WTC11 (cell line): ENCODE measurements around the gene DSE. TPM values are rescaled to one million over a fixed set of nuclear protein-coding genes. Genes with fewer than 3 reads are reported as not detected.

Experiments used
- ATAC-seq: fragments of 200-7000 bp; cut with Tn5 transposase; 2 replicates; pipeline ENCODE4 v1.10.0; 2021; ENCODE audit warnings: mild to moderate bottlenecking, moderate library complexity
- CTCF ChIA-PET: fragments of 300-600 bp; sonication (Branson Sonifier 250); formaldehyde crosslinking; loops from one replicate; lab custom pipeline; 2021; ENCODE audit warnings: antibody characterized with exemption; lab: Charles Lee
- POLR2A ChIA-PET: fragments of 350-600 bp; sonication (Branson Sonifier 250); formaldehyde crosslinking; loops from one replicate; lab custom pipeline; 2021; ENCODE audit warnings: antibody characterized with exemption; lab: Charles Lee
- DNase-seq: peaks from one replicate; pipeline ENCODE4 v3.0.0; 2021; ENCODE audit warnings: low spot score
- H3K27ac Mint-ChIP-seq: 2 replicates; pipeline ENCODE4 v1.8.0; 2021; ENCODE audit warnings: mixed read lengths
- H3K27me3 Mint-ChIP-seq: 2 replicates; pipeline ENCODE4 v1.8.0; 2021; ENCODE audit warnings: low read depth, mild to moderate bottlenecking, moderate library complexity, mixed read lengths
- H3K36me3 Mint-ChIP-seq: 2 replicates; pipeline ENCODE4 v1.8.0; 2021; ENCODE audit warnings: mixed read lengths
- H3K4me1 Mint-ChIP-seq: 2 replicates; pipeline ENCODE4 v1.8.0; 2022; ENCODE audit warnings: mixed read lengths
- H3K4me3 Mint-ChIP-seq: 2 replicates; pipeline ENCODE4 v1.8.0; 2021; ENCODE audit warnings: mild to moderate bottlenecking, moderate library complexity, mixed read lengths
- H3K9me3 Mint-ChIP-seq: 2 replicates; pipeline ENCODE4 v1.8.0; 2021; ENCODE audit warnings: mixed read lengths
- AR ChIP-seq: fragments of 250-450 bp; sonication (Bioruptor Pico); IDR thresholded peaks from 2 replicates; pipeline ENCODE4 v1.9.0; 2021; ENCODE audit warnings: mild to moderate bottlenecking
- ATF6 ChIP-seq: sonication (generic); formaldehyde crosslinking; IDR thresholded peaks from 2 replicates; pipeline ENCODE4 v1.8.1; 2023; ENCODE audit warnings: mild to moderate bottlenecking, missing genetic modification reagents
- ELF4 ChIP-seq: sonication (generic); formaldehyde crosslinking; IDR thresholded peaks from 2 replicates; pipeline ENCODE4 v1.8.1; 2022; ENCODE audit warnings: low read depth, mild to moderate bottlenecking, moderate library complexity, missing genetic modification reagents
- GABPB1 ChIP-seq: sonication (generic); formaldehyde crosslinking; IDR thresholded peaks from 2 replicates; pipeline ENCODE4 v1.8.1; 2023; ENCODE audit warnings: mild to moderate bottlenecking, missing genetic modification reagents
- HMGA2 ChIP-seq: fragments of 250-450 bp; sonication (Bioruptor Pico); IDR thresholded peaks from 2 replicates; pipeline ENCODE4 v1.4.0; 2021; ENCODE audit warnings: mild to moderate bottlenecking, moderate library complexity
- NR1H2 ChIP-seq: sonication (generic); formaldehyde crosslinking; IDR thresholded peaks from 2 replicates; pipeline ENCODE4 v1.9.0; 2021; ENCODE audit warnings: mild to moderate bottlenecking, moderate library complexity, missing genetic modification reagents
- OVOL2 ChIP-seq: fragments of 250-450 bp; sonication (Bioruptor Pico); IDR thresholded peaks from 2 replicates; pipeline ENCODE4 v1.9.0; 2021; ENCODE audit warnings: mild to moderate bottlenecking, borderline replicate concordance
- TEAD1 ChIP-seq: sonication (generic); formaldehyde crosslinking; IDR thresholded peaks from 2 replicates; pipeline ENCODE4 v1.8.0; 2022; ENCODE audit warnings: mild to moderate bottlenecking, missing genetic modification reagents
- USF1 ChIP-seq: sonication (generic); formaldehyde crosslinking; IDR thresholded peaks from 2 replicates; pipeline ENCODE4 v1.8.0; 2022; ENCODE audit warnings: mild to moderate bottlenecking, missing genetic modification reagents
- USF2 ChIP-seq: sonication (generic); formaldehyde crosslinking; IDR thresholded peaks from 2 replicates; pipeline ENCODE4 v1.8.1; 2023; ENCODE audit warnings: mild to moderate bottlenecking, missing genetic modification reagents, moderate library complexity
- ZNF317 ChIP-seq: sonication (generic); formaldehyde crosslinking; IDR thresholded peaks from 2 replicates; pipeline ENCODE4 v1.8.1; 2023; ENCODE audit warnings: low read depth, mild to moderate bottlenecking, moderate library complexity, missing genetic modification reagents, borderline replicate concordance
- ZNF512 ChIP-seq: sonication (generic); formaldehyde crosslinking; IDR thresholded peaks from 2 replicates; pipeline ENCODE4 v1.8.1; 2022; ENCODE audit warnings: missing genetic modification reagents, borderline replicate concordance
- ZNF671 ChIP-seq: fragments of 250-450 bp; sonication (Bioruptor Pico); IDR thresholded peaks from 2 replicates; pipeline ENCODE4 v1.8.0; 2021; ENCODE audit warnings: mild to moderate bottlenecking
- total RNA-seq: library from RNA; stranded (reverse); gene quantifications from 3 replicates; pipeline ENCODE4 v1.2.3, GENCODE V29; 2021
- TF ChIP-seq, protein P1 (sequence below): sonication (generic); formaldehyde crosslinking; IDR thresholded peaks from 2 replicates; pipeline ENCODE4 v1.8.1; 2023; ENCODE audit warnings: mild to moderate bottlenecking, missing genetic modification reagents
- TF ChIP-seq, protein P2 (sequence below): fragments of 250-450 bp; sonication (Bioruptor Pico); IDR thresholded peaks from 2 replicates; pipeline ENCODE4 v1.8.0; 2021; ENCODE audit warnings: mild to moderate bottlenecking
- TF ChIP-seq, protein P3 (sequence below): sonication (generic); formaldehyde crosslinking; conservative IDR thresholded peaks from 2 replicates; pipeline ENCODE4 v1.8.1; 2022; ENCODE audit warnings: mild to moderate bottlenecking, missing genetic modification reagents
- TF ChIP-seq, protein P4 (sequence below): sonication (generic); formaldehyde crosslinking; IDR thresholded peaks from 2 replicates; pipeline ENCODE4 v1.8.0; 2023; ENCODE audit warnings: missing genetic modification reagents, mild to moderate bottlenecking, borderline replicate concordance

Gene DSE
- total RNA-seq, 1 experiment from 2014 or later = 78.3 TPM

DNA sequence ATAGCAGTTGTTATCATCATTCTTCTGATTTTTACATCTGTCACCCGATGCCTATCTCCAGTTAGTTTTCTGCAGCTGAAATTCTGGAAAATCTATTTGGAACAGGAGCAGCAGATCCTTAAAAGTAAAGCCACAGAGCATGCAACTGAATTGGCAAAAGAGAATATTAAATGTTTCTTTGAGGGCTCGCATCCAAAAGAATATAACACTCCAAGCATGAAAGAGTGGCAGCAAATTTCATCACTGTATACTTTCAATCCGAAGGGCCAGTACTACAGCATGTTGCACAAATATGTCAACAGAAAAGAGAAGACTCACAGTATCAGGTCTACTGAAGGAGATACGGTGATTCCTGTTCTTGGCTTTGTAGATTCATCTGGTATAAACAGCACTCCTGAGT, 92.6 kb downstream of the DSE start:
- no peak overlapping the region for H3K4me3 Mint-ChIP-seq
- TF ChIP-seq ZNF317 (CRISPR knock-in tag) = no peak
- TF ChIP-seq AR (CRISPR knock-in tag) = no peak
- no peak for TF ChIP-seq USF2 (CRISPR knock-in tag)
- no peak for TF ChIP-seq GABPB1 (CRISPR knock-in tag)
- no peak for TF ChIP-seq ELF4 (CRISPR knock-in tag)
- no peak for TF ChIP-seq ZNF671 (CRISPR knock-in tag)
- TF ChIP-seq USF1 (CRISPR knock-in tag) = no peak
- no peak for TF ChIP-seq TEAD1
- TF ChIP-seq, protein P1, sequence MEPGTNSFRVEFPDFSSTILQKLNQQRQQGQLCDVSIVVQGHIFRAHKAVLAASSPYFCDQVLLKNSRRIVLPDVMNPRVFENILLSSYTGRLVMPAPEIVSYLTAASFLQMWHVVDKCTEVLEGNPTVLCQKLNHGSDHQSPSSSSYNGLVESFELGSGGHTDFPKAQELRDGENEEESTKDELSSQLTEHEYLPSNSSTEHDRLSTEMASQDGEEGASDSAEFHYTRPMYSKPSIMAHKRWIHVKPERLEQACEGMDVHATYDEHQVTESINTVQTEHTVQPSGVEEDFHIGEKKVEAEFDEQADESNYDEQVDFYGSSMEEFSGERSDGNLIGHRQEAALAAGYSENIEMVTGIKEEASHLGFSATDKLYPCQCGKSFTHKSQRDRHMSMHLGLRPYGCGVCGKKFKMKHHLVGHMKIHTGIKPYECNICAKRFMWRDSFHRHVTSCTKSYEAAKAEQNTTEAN (CRISPR knock-in tag) = no peak
- TF ChIP-seq, protein P2, sequence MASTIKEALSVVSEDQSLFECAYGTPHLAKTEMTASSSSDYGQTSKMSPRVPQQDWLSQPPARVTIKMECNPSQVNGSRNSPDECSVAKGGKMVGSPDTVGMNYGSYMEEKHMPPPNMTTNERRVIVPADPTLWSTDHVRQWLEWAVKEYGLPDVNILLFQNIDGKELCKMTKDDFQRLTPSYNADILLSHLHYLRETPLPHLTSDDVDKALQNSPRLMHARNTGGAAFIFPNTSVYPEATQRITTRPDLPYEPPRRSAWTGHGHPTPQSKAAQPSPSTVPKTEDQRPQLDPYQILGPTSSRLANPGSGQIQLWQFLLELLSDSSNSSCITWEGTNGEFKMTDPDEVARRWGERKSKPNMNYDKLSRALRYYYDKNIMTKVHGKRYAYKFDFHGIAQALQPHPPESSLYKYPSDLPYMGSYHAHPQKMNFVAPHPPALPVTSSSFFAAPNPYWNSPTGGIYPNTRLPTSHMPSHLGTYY (CRISPR knock-in tag) = no peak
- TF ChIP-seq ATF6 (CRISPR knock-in tag) = no peak
- no peak for TF ChIP-seq OVOL2 (CRISPR knock-in tag)
- TF ChIP-seq HMGA2 = no peak
- no peak for TF ChIP-seq NR1H2 (CRISPR knock-in tag)
- TF ChIP-seq, all 79 proteins: peak for 0
- no peaks in the 10 kb centered on the region for H3K36me3 Mint-ChIP-seq
- peaks cover 30% of the 10 kb centered on the region for H3K4me1 Mint-ChIP-seq
- CTCF ChIA-PET = interaction anchor here (1.4 to 1.7 kb wide), 3 partner anchors 18 to 195 kb away, joined by 3 to 5 read pairs (median 4); no protein-coding TSS in a partner anchor
- no peak for DNase-seq
- no peak overlapping the region for H3K27ac Mint-ChIP-seq
- POLR2A ChIA-PET = no interaction called here
- H3K27me3 Mint-ChIP-seq = peaks cover 52% of the 10 kb centered on the region
- no peaks in the 10 kb centered on the region for H3K9me3 Mint-ChIP-seq
- ATAC-seq = no peak

DNA sequence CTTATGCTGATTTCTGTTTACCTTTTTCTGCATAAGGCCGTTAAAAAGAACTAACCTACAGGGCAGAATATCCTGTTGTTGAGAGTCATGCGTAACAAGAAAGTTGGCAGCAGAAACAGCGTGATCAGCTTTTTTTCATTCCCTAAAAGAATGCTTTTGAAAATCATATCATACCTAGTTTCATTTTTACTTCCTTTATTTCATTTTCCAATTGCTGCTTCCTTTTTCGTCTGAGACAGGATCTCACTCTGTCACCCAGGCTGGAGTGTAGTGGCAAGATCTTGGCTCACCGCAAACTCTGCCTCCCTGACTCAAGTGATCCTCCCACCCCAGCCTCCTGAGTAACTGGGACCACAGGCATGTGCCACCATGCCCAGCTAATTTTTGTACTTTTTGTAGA, 94.5 kb downstream of the DSE start:
- peaks cover 30% of the 10 kb centered on the region for H3K4me1 Mint-ChIP-seq
- DNase-seq (no peak), ATAC-seq (no peak)
- no peak overlapping the region for H3K4me3 Mint-ChIP-seq
- POLR2A ChIA-PET = no interaction called here
- peaks cover 35% of the 10 kb centered on the region for H3K27me3 Mint-ChIP-seq
- H3K9me3 Mint-ChIP-seq = peaks cover 3% of the 10 kb centered on the region; the same call in 1 of the 2 replicates
- CTCF ChIA-PET = no interaction called here
- no peak overlapping the region for H3K27ac Mint-ChIP-seq
- no peaks in the 10 kb centered on the region for H3K36me3 Mint-ChIP-seq
- TF ChIP-seq, protein P3, sequence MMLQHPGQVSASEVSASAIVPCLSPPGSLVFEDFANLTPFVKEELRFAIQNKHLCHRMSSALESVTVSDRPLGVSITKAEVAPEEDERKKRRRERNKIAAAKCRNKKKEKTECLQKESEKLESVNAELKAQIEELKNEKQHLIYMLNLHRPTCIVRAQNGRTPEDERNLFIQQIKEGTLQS (CRISPR knock-in tag) = no peak
- TF ChIP-seq, protein P4, sequence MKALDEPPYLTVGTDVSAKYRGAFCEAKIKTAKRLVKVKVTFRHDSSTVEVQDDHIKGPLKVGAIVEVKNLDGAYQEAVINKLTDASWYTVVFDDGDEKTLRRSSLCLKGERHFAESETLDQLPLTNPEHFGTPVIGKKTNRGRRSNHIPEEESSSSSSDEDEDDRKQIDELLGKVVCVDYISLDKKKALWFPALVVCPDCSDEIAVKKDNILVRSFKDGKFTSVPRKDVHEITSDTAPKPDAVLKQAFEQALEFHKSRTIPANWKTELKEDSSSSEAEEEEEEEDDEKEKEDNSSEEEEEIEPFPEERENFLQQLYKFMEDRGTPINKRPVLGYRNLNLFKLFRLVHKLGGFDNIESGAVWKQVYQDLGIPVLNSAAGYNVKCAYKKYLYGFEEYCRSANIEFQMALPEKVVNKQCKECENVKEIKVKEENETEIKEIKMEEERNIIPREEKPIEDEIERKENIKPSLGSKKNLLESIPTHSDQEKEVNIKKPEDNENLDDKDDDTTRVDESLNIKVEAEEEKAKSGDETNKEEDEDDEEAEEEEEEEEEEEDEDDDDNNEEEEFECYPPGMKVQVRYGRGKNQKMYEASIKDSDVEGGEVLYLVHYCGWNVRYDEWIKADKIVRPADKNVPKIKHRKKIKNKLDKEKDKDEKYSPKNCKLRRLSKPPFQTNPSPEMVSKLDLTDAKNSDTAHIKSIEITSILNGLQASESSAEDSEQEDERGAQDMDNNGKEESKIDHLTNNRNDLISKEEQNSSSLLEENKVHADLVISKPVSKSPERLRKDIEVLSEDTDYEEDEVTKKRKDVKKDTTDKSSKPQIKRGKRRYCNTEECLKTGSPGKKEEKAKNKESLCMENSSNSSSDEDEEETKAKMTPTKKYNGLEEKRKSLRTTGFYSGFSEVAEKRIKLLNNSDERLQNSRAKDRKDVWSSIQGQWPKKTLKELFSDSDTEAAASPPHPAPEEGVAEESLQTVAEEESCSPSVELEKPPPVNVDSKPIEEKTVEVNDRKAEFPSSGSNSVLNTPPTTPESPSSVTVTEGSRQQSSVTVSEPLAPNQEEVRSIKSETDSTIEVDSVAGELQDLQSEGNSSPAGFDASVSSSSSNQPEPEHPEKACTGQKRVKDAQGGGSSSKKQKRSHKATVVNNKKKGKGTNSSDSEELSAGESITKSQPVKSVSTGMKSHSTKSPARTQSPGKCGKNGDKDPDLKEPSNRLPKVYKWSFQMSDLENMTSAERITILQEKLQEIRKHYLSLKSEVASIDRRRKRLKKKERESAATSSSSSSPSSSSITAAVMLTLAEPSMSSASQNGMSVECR (CRISPR knock-in tag) = no peak
- no peak for TF ChIP-seq ZNF512
